Stomach (tissue), 9 donors: Measurements from ENCODE around the gene CYP4X1. TPM values are rescaled to one million over a fixed set of nuclear protein-coding genes. Genes with fewer than 3 reads are reported as not detected.

Experiments used
- DNase-seq, 2 donors: peaks; one replicate each; pipeline versions ENCODE4 v3.0.0 to v3.0.0-alpha.2; 2013 to 2019
- H3K27ac ChIP-seq, 5 donors: fragments of 200-600 bp in 4 of 5; sonication (generic) in 4 of 5; one replicate each; pipeline ENCODE4 v1.5.1; 2013 to 2019; ENCODE audit warnings: mild to moderate bottlenecking in 1 of 5, moderate library complexity in 1 of 5
- H3K27me3 ChIP-seq, 3 donors: fragments of 200-600 bp; sonication (generic); one replicate each; pipeline ENCODE4 v1.5.1; 2017 to 2019; ENCODE audit warnings: mixed run types in 1 of 3
- H3K36me3 ChIP-seq, 4 donors: fragments of 200-600 bp; sonication (generic); 1 replicate in 3 of 4; 2 replicates in 1 of 4; pipeline ENCODE4 v1.5.1; 2016 to 2019
- H3K4me1 ChIP-seq, 4 donors: fragments of 200-600 bp; sonication (generic); one replicate each; pipeline ENCODE4 v1.5.1; 2016 to 2019
- H3K4me3 ChIP-seq, 4 donors: fragments of 200-600 bp; sonication (generic) in 3 of 4; one replicate each; pipeline ENCODE4 v1.5.1; 2016 to 2019; ENCODE audit warnings: mild to moderate bottlenecking in 1 of 4
- H3K9me3 ChIP-seq, 4 donors: fragments of 200-600 bp; sonication (generic); one replicate each; pipeline ENCODE4 v1.5.1; 2016 to 2019
- EP300 ChIP-seq: sonication (generic); formaldehyde crosslinking; IDR thresholded peaks from one replicate; pipeline ENCODE4 v1.6.1; 2017; ENCODE audit warnings: antibody characterized with exemption
- POLR2A ChIP-seq, 4 donors: fragments of 450-650 bp; IDR thresholded peaks; one replicate each; pipeline ENCODE4 v1.6.1; 2016; ENCODE audit warnings: antibody characterized with exemption in 4 of 4, control low read depth in 2 of 4, mild to moderate bottlenecking in 1 of 4, moderate library complexity in 1 of 4
- POLR2AphosphoS5 ChIP-seq, 3 donors: sonication (generic); formaldehyde crosslinking; IDR thresholded peaks; one replicate each; pipeline ENCODE4 v1.6.1; 2016; ENCODE audit warnings: antibody characterized with exemption in 3 of 3
- WGBS, 5 donors: extraction: QIAGEN DNeasy Blood & Tissue Kit in 3 of 5; methylation state at CpG; one replicate each; pipeline versions ENCODE4 v1.1.5 to v1.1.7; 2013 to 2018; 5-methylcytosine and 5-hydroxymethylcytosine counted together
- intact Hi-C: fragments of 100-400 bp; cut with DNase I; formaldehyde crosslinking; loops from one replicate; pipeline ENCODE4 v1.15.1; 2023; ENCODE audit warnings: low total_unique reads
- polyA plus RNA-seq, 3 donors: library from polyadenylated mRNA; stranded (reverse); fragments of 200-250 nt; gene quantifications; one replicate each; pipeline ENCODE4 v1.2.3, GENCODE V29; 2013
- total RNA-seq, 5 donors: library from RNA; depleted of rRNA; stranded (reverse); fragments of >200 nt; gene quantifications; one replicate each; pipeline versions ENCODE4 v1.1.0 to v1.2.3, GENCODE V29; 2014 to 2016
- TF ChIP-seq, protein P1 (sequence below), 7 experiments: fragments of 450-650 bp in 4 of 7; fragments of 200-600 bp in 3 of 7; sonication (generic) in 3 of 7; IDR thresholded peaks; one replicate each; pipeline ENCODE4 v1.5.1; 2016 to 2019; ENCODE audit warnings: antibody characterized with exemption in 7 of 7, control low read depth in 2 of 7, mild to moderate bottlenecking in 1 of 7
- donor health status: healthy with polysubstance abuse.
- donor health status: Bipolar disorder and iron deficiency.
- donor health status: healthy.

The CYP4X1 gene
- total and polyA plus RNA-seq, 8 donors = 0.29 to 28.3 (median 10.8) TPM

DNA sequence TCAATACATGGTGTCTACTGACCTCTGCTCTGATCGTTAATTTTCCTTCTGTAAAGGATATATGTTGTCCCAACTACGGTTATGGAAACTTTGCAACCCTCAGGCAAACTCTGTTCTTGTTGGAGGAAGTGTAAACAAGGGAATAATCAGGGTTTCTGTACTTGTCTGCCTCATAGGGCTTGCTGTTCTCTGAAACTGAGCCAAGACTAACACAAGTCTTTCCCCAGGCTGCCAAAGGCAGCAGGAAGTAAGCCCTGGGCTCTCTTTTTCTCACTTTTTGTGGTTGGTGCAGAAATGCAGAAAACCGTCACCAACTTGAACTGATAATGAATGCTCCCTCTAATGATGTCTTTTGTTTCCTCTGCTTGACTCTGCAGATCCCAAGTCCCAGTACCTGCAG lies 7.6 kb downstream of the CYP4X1 start:
- TF ChIP-seq, protein P1, sequence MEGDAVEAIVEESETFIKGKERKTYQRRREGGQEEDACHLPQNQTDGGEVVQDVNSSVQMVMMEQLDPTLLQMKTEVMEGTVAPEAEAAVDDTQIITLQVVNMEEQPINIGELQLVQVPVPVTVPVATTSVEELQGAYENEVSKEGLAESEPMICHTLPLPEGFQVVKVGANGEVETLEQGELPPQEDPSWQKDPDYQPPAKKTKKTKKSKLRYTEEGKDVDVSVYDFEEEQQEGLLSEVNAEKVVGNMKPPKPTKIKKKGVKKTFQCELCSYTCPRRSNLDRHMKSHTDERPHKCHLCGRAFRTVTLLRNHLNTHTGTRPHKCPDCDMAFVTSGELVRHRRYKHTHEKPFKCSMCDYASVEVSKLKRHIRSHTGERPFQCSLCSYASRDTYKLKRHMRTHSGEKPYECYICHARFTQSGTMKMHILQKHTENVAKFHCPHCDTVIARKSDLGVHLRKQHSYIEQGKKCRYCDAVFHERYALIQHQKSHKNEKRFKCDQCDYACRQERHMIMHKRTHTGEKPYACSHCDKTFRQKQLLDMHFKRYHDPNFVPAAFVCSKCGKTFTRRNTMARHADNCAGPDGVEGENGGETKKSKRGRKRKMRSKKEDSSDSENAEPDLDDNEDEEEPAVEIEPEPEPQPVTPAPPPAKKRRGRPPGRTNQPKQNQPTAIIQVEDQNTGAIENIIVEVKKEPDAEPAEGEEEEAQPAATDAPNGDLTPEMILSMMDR (IDR thresholded peaks at IDR 0.05) = no peak
- TF ChIP-seq POLR2AphosphoS5 (IDR thresholded peaks at IDR 0.05) (peak in 2 of 3 donors; percentile 31 to 58), POLR2A (IDR thresholded peaks at IDR 0.05) (no peak)
- intact Hi-C loops = no loop called here
- WGBS, 5 donors = 12 to 27% (median 18%) methylated on average over 3 of the region's 3 CpGs
- Histone ChIP-seq H3K27me3 (no peaks in the 10 kb centered on the region), H3K27ac (peak overlapping the region; percentile 64 to 86 (median 75)), H3K4me1 (peaks cover 13 to 31% (median 22%) of the 10 kb centered on the region in 4 donors), H3K36me3 (no peaks in the 10 kb centered on the region), H3K4me3 (no peak overlapping the region), H3K9me3 (no peaks in the 10 kb centered on the region)
- peak; percentile 37 to 56 for DNase-seq

DNA sequence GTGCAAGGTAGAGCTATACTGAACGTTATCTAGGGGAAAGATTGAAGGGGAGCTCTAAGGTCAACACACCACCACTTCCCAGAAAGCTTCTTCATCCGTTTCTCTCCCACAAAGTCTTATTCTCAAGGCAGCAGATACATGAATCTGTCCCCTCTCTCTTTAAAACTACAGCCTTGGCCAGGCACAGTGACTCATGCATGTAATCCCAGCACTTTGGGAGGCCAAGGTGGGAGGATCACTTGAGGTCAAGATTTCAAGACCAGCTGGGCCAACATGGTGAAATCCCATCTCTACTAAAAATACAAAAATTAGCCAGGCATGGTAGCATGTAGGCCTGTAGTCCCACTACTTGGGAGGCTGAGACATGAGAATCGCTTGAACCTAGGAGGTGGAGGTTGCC lies 8.1 kb downstream of the CYP4X1 start:
- DNase-seq = no peak
- H3K4me1 ChIP-seq = peaks cover 13 to 31% (median 22%) of the 10 kb centered on the region in 4 donors
- TF ChIP-seq EP300 = no peak
- TF ChIP-seq POLR2A (IDR thresholded peaks at IDR 0.05) = no peak
- TF ChIP-seq, protein P1 (IDR thresholded peaks at IDR 0.05) = no peak
- TF ChIP-seq POLR2AphosphoS5 (IDR thresholded peaks at IDR 0.05) = no peak
- intact Hi-C loops = no loop called here
- no peaks in the 10 kb centered on the region for H3K36me3 ChIP-seq
- H3K27me3 ChIP-seq = no peaks in the 10 kb centered on the region
- no peak overlapping the region for H3K4me3 ChIP-seq
- peak overlapping the region; percentile 60 to 86 (median 75) for H3K27ac ChIP-seq
- no peaks in the 10 kb centered on the region for H3K9me3 ChIP-seq
- WGBS, 5 donors = 43 to 59% (median 51%) methylated on average over 3 of the region's 3 CpGs

DNA sequence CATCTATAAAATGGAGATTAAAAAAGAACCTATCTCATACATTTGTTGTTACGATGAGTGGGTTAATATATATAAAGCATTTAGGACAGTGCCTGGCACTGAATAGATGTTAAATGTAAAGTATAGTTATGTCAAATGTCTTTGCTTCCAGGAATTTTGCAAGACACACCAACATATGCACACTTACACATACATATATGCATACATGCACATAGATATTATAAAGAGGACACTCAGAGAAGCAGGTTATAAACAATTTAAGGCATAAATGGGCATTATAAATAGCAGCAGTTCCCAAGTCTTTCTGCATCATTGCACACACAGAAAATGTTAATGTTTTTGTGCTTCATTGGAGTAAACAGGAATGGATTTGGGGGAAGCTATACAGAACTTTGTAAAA lies 13.3 kb downstream of the CYP4X1 start:
- intact Hi-C loops = no loop called here
- no peak for DNase-seq
- WGBS, 5 donors = 89 to 98% (median 95%) methylated on average over 1 of the region's 1 CpG

DNA sequence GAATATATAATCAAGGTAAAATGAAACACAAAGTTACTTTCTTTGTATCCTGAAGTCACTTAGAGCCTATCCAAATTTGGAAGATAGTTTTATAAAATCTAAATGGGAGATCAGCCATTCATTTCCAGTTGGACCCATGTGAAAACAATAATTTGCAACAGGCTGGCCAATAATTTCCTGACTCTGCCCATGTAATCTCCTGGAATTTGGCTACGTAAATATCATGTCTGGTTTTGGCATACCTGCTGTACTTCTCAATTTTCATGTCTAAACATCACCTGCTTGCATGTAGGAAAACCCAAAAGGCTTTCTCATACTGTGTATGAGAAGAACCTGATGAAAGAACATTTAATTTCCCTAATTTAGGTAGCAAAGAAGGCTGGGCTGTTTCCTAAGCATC lies 35.9 kb downstream of the CYP4X1 start:
- TF ChIP-seq, protein P1 (IDR thresholded peaks at IDR 0.05) = no peak
- no peak for DNase-seq
- H3K27me3 ChIP-seq = no peaks in the 10 kb centered on the region
- intact Hi-C loops = no loop called here
- peaks cover 0 to 4% (median 1%) of the 10 kb centered on the region in 4 donors for H3K9me3 ChIP-seq
- WGBS, 5 donors = 27 to 60% (median 44%) methylated on average over 1 of the region's 1 CpG
- no peaks in the 10 kb centered on the region for H3K36me3 ChIP-seq
- no peaks in the 10 kb centered on the region for H3K4me1 ChIP-seq
- no peak overlapping the region for H3K4me3 ChIP-seq
- no peak overlapping the region for H3K27ac ChIP-seq

More for the DNA sequence above, 13.3 kb downstream of the CYP4X1 start:
- Histone ChIP-seq H3K9me3 (no peaks in the 10 kb centered on the region), H3K27me3 (no peaks in the 10 kb centered on the region), H3K4me1 (peaks cover 0 to 3% (median under 1%) of the 10 kb centered on the region in 4 donors), H3K36me3 (no peaks in the 10 kb centered on the region), H3K27ac (no peak overlapping the region), H3K4me3 (no peak overlapping the region)
- no peak for TF ChIP-seq EP300
- TF ChIP-seq, protein P1 (IDR thresholded peaks at IDR 0.05) = no peak
- TF ChIP-seq POLR2A (IDR thresholded peaks at IDR 0.05) = no peak
- no peak for TF ChIP-seq POLR2AphosphoS5 (IDR thresholded peaks at IDR 0.05)
